Measurements from ENCODE around the gene HES7. TPM values are rescaled to one million over a fixed set of nuclear protein-coding genes. Genes with fewer than 3 reads are reported as not detected.
A peak's percentile ranks its signal among the peaks of the same experiment; 100 is the strongest.

The HES7 gene
- total RNA-seq, 1 donor from 2014 or later, result not detected

DNA sequence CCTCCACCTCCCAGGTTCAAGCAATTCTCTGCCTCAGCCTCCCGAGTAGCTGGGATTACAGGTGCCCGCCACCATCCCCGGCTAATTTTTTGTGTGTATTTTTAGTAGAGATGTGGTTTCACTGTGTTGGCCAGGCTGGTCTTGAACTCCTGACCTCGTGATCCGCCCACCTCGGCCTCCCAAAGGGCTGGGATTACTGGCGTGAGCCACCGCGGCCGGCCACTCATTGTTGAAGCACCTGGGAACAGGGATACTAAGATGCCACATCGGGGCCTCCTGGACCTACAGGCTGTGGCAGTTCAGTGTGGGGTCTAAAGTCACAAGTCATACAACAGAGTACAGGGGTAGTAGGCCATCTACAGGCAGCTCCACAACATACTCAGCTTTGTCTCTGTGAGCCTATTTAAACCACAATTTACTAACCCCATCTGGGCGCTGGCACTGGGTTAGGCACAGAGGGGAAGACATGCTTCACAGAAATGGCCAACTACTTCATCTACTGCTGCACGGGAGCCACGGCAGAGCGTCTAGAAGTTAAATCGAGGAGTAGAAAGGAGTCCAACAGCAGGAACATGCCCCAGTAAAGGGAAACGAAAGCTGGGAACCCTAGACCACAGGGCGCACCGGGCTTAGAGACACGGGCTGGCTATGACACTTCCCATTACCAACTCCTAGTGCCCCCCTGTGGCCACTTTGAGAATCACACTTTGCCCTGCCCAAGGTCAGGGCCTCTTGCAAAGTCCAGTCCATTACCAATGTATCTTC, 34.5 kb upstream of the HES7 start:
- TF ChIP-seq, protein P1, sequence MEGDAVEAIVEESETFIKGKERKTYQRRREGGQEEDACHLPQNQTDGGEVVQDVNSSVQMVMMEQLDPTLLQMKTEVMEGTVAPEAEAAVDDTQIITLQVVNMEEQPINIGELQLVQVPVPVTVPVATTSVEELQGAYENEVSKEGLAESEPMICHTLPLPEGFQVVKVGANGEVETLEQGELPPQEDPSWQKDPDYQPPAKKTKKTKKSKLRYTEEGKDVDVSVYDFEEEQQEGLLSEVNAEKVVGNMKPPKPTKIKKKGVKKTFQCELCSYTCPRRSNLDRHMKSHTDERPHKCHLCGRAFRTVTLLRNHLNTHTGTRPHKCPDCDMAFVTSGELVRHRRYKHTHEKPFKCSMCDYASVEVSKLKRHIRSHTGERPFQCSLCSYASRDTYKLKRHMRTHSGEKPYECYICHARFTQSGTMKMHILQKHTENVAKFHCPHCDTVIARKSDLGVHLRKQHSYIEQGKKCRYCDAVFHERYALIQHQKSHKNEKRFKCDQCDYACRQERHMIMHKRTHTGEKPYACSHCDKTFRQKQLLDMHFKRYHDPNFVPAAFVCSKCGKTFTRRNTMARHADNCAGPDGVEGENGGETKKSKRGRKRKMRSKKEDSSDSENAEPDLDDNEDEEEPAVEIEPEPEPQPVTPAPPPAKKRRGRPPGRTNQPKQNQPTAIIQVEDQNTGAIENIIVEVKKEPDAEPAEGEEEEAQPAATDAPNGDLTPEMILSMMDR (IDR thresholded peaks at IDR 0.05; ENCODE audit: unreplicated experiment), result peak; percentile 82
- Mint-ChIP-seq H3K27ac (peak overlapping the region; percentile 84), H3K27me3 (no peaks in the 10 kb centered on the region), H3K4me3 (ENCODE audit: low read depth) (peak overlapping the region; percentile 29), H3K4me1 (ENCODE audit: low read depth) (peaks cover 25% of the 10 kb centered on the region), H3K36me3 (ENCODE audit: insufficient read depth) (peaks cover 9% of the 10 kb centered on the region), H3K9me3 (ENCODE audit: low read depth) (no peaks in the 10 kb centered on the region)
- DNase-seq (ENCODE audit: low spot score, unreplicated experiment), result peak; percentile 89

DNA sequence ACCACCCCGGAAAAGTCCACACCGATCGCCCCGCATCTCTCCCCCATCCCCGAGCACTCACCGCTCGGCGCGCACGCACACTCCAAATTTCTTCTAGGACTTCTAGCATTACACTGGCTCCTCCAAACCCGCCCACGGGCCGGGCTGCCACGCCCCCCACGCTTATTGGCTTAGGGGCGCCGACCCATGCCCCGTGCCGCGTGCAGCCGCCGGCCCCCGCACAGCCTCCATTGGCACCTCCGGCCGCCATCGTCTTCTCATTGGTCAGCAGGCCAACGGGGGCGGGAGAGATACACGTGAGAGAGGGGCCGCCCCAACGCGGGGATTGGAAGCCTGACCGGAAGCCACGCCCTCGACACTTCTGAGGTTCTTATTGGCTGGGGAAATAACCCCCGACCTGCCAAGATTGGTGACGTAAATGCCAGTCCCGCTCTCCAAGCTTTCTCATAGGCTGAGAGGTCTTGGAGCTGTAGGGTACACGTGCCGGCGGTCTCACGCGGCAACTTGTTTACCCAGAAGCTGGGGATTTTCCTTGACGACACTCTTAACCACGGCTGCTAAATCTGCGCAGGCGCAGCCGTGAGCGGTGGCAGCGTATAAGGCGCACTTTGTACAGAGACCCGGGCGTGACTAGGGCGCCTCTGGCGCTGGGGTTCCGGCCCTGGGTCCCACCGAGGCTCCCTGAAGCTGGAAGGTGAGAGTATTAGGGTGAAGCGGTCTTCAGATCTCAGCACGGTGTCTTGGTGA, 32.5 kb upstream of the HES7 start:
- no peaks in the 10 kb centered on the region for H3K27me3 Mint-ChIP-seq
- peak; percentile 97 for DNase-seq (ENCODE audit: low spot score, unreplicated experiment)
- TF ChIP-seq, protein P1 (IDR thresholded peaks at IDR 0.05; ENCODE audit: unreplicated experiment), result no peak
- peaks cover 9% of the 10 kb centered on the region for H3K36me3 Mint-ChIP-seq (ENCODE audit: insufficient read depth)
- H3K4me3 Mint-ChIP-seq (ENCODE audit: low read depth), result no peak overlapping the region
- no peaks in the 10 kb centered on the region for H3K9me3 Mint-ChIP-seq (ENCODE audit: low read depth)
- H3K27ac Mint-ChIP-seq, result no peak overlapping the region
- H3K4me1 Mint-ChIP-seq (ENCODE audit: low read depth), result peaks cover 23% of the 10 kb centered on the region

DNA sequence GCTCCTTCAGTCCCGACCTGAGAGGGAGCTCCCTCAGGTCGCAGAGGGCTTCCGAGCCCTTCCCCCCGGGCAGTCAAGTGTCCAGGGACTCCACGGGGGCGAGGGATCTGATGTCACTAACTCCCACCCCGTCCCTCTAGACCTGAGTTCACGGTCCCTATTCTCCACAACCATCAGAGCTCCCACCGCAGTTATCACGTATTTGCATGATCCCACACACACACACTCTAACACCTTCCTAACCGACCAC, 32.0 kb upstream of the HES7 start:
- no peaks in the 10 kb centered on the region for H3K9me3 Mint-ChIP-seq (ENCODE audit: low read depth)
- no peak overlapping the region for H3K27ac Mint-ChIP-seq
- peaks cover 21% of the 10 kb centered on the region for H3K4me1 Mint-ChIP-seq (ENCODE audit: low read depth)
- no peak for DNase-seq (ENCODE audit: low spot score, unreplicated experiment)
- TF ChIP-seq, protein P1 (IDR thresholded peaks at IDR 0.05; ENCODE audit: unreplicated experiment), result no peak
- H3K27me3 Mint-ChIP-seq, result no peaks in the 10 kb centered on the region
- no peak overlapping the region for H3K4me3 Mint-ChIP-seq (ENCODE audit: low read depth)
- H3K36me3 Mint-ChIP-seq (ENCODE audit: insufficient read depth), result peaks cover 9% of the 10 kb centered on the region

DNA sequence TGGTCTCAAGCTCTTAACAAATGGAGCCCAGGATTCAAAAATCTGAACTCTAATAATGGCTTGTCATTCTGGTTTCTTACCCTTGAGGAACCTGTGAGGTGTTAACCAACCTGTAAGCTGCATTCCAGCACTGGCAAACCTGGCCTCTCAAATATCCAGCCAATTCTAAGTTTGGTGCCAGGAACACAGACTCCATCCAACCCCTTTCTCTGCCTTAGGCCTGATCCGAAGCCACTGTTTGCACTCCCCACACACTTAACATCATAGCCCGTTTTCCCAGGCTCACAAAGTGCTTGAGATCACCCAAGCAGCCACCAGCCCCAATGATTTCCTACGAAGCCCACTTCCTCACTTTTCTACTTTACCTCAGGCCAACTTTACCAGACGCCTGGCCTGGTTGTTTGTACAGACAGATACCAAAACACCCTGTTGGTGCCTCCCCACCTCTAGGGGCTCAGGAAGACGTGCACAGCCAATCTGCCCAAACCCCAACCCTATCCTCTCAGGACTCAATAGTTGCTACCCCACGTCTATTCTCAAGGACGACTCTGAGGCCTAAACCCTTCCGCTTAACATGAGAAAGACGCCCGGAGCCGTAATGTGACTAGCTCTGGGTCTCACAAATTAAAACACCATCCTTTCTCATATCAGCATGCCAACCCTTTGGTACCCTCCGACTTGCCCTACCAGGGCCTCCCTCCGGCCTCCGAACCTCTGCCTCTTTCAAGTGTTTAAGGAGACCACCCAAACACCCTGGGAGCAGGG, 31.5 kb upstream of the HES7 start:
- no peak overlapping the region for H3K4me3 Mint-ChIP-seq (ENCODE audit: low read depth)
- no peaks in the 10 kb centered on the region for H3K9me3 Mint-ChIP-seq (ENCODE audit: low read depth)
- no peak overlapping the region for H3K27ac Mint-ChIP-seq
- H3K4me1 Mint-ChIP-seq (ENCODE audit: low read depth), result peaks cover 19% of the 10 kb centered on the region
- TF ChIP-seq, protein P1 (IDR thresholded peaks at IDR 0.05; ENCODE audit: unreplicated experiment), result no peak
- no peak for DNase-seq (ENCODE audit: low spot score, unreplicated experiment)
- H3K27me3 Mint-ChIP-seq, result no peaks in the 10 kb centered on the region
- peaks cover 9% of the 10 kb centered on the region for H3K36me3 Mint-ChIP-seq (ENCODE audit: insufficient read depth)

DNA sequence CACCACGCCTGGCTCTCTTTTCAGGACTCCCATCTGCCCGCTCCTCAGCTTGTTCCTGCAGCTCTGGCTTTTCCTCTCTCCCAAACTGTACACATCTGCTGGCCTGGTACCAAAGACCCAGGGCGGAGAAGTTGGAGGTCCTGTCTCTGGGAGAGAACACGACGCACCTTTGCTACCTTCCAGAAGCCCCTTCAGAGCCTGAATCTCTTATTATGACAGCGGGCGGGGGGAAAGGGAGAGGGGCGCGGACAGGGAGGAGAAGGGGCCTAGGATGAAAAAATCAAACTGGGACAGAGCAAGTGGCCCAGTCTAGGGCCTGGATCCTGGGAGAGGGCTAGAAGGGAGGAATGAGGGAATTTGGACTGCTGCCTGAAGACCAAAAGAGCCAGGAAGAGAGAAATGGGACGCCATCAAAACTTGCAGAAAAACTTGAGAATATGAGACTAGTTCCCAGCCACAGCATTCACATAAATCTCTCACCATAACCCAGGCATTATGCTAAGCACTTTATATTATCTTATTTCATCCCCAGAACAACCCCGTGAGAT, 30.8 kb upstream of the HES7 start:
- no peak for DNase-seq (ENCODE audit: low spot score, unreplicated experiment)
- H3K27me3 Mint-ChIP-seq, result no peaks in the 10 kb centered on the region
- H3K4me3 Mint-ChIP-seq (ENCODE audit: low read depth), result peak overlapping the region; percentile 8
- TF ChIP-seq, protein P1 (IDR thresholded peaks at IDR 0.05; ENCODE audit: unreplicated experiment), result no peak
- peaks cover 16% of the 10 kb centered on the region for H3K4me1 Mint-ChIP-seq (ENCODE audit: low read depth)
- no peaks in the 10 kb centered on the region for H3K9me3 Mint-ChIP-seq (ENCODE audit: low read depth)
- peak overlapping the region; percentile 88 for H3K27ac Mint-ChIP-seq
- H3K36me3 Mint-ChIP-seq (ENCODE audit: insufficient read depth), result peaks cover 6% of the 10 kb centered on the region

All from progenitor cell of endocrine pancreas (in vitro differentiated cells).